ENCODE results near the gene ASAP2.

The ASAP2 gene

DNA sequence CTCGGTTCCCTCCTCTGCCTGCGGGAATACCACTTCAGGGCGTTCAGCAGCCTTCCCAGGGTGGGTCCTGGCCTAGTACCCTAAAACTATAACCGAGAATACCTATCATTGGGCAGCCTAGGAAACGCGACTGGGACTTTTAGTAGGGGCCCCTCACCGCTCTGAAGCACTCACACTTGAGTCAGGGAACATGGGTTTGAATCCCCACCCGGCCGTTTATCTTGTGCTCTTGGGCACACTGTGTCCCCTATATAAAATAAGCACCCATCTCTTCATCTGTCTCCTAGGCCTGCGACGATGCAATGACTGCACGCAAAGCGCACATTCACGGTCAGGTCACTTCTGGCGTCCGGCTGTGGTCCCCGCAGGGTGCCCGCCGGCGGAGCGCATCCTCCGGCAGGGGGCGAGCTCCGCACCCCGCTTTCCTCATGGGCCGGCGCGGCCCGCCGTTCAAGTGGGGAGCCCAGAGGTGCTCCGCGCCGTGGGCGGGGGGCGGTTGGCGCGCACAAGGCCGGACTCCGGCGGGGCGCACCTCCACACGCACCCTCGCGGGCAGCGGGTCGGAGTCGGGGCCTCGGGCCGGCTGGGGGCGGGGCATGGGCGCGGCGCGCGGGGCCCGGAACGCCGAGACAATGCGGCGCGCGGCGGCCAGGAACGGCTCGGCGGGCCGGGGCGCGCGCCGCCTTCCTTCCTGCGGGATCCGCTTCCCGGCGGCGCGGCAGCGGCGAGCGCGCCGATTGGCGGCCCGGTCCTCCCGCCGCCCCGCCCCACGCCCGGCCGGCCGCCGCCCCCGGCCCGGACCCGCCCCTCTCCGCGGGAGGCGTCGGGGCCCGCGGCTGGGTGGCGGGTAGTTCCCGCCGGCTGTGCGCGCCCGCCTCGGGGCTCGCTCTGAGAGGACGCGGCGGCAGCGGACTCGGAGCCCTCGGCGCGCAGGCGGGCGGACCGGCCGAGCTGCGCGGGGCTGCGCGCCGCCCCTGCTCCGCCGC is at the start of gene ASAP2:
Gene ASAP2, plus strand, starts transcription at position 850 of the 986 bp plus-strand sequence. CDS start 293 bp downstream, outside the sequence.
- peak; percentile 94 for DNase-seq (ENCODE audit: low spot score)

GRCh38 chr2:9158786-9159779 is 47.5 kb upstream of the ASAP2 start:
- no peak for DNase-seq (ENCODE audit: low spot score)

DNA sequence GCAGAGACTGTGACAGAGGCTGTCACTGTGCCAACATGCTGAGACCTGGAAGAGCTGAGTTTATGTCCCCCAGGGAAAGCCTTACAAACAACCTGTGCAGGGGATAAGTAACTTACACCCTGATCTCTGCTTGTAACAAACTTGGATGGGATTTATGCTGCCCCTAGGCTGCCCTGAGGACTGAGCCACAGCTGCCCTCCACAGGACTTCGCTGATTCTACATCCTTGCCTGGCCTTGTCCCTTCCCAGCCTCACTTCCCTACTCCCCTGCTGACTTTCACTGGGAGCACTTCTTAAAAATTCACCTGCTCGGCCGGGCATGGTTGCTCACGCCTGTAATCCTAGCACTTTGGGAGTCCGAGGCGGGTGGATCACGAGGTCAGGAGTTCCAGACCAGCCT is 45.9 kb upstream of the ASAP2 start:
- DNase-seq (ENCODE audit: low spot score), result no peak

GRCh38 chr2:9162841-9163240 is 43.8 kb upstream of the ASAP2 start:
- no peak for DNase-seq (ENCODE audit: low spot score)

GRCh38 chr2:9163306-9164111 is 43.1 kb upstream of the ASAP2 start:
- peak; percentile 31 for DNase-seq (ENCODE audit: low spot score)

DNA sequence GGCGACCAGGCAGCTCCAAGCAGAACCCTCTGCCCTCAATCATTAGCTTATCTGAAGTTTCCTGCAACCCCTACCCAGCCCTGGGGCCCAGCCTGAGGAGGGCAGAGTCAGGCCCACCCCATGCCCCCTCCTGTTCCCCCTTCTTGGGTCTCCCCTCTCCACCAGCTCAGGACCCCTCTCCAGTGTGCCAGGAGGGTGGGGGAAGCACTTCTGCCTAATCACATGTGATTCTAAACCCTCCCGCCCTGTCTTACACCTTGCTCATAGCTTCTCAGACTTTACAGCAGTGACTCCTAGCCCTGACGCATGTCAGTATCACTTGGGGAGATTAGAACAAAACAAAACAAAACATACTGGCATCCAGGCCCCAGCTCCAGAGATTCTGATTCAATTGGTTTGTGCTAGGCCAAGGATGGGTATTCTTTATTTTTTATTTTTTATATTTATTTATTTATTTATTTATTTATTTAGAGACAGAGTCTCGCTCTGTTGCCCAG is 42.5 kb upstream of the ASAP2 start:
- no peak for DNase-seq (ENCODE audit: low spot score)

GRCh38 chr2:9165625-9166024 is 41.0 kb upstream of the ASAP2 start:
- no peak for DNase-seq (ENCODE audit: low spot score)

DNA sequence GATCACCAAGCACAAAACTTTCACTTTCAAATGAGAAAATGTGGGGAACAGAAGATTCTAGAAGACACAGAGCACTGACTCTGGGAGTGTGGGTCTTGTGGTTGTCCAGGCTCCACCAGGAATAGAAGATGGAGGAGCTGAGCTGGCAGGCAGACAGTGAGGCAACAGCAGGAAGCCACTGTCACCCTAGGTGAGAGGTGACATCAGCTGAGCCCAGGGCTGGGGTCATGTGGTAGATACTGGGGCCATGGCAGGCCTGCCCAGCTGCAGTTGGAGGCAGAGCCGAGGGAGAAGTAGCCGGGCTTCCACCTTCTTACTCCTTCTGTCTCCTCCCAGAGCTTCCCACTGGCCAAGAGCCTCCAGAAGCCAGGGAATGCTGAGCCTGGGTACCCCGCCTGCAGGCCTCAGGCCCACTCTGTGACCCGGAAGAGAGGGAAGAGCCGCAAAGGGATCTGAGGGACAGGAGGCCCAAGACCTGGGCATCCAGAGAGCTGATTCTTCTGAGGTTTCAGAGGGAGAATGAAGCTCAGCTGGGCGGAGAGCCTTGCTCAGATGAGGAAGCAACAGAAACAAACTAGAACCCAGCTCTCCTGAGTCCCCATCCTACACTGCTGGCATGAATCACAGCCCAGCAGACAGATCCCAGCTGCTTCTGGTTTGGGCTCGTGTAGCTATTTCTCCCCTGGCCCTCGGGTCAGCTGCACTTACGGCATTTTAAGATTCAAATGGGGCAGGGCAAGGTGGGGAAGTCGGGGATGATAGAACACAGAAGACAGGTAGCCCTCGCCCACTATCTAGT is 39.8 kb upstream of the ASAP2 start:
- no peak for DNase-seq (ENCODE audit: low spot score)

GRCh38 chr2:9167718-9168657 is 38.6 kb upstream of the ASAP2 start:
- DNase-seq (ENCODE audit: low spot score), result no peak

GRCh38 chr2:9168821-9169221 is 37.8 kb upstream of the ASAP2 start:
- DNase-seq (ENCODE audit: low spot score), result no peak

DNA sequence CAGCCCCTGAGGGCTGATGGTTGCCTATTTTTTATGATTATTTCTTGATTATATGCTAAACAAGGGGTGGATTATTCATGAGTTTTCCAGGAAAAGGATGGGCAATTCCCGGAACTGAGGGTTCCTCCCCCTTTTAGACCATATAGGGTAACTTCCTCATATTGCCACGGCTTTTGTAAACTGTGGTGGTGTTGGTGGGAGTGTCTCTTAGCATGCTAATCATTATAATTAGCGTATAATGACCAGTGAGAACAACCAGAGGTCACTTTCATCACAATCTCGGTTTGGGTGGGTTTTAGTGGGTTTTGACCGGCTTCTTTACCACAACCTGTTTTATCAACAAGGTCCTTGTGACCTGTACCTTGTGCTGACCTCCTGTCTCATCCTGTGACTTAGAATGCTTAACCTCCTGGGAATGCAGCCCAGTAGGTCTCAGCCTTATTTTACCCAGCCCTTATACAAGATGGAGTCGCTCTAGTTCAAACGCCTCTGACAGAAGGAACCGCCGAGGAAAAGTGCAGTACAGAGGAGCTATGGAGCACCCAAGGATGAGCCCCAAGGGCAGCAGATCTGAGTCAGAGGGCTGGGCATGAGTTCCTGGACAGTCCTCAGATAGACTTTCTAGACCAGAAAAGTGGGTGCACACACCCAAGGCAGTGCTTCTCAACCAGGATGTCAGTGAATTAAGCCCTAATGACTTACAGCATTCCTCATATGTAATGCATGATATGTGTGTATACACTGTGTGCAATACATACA is 37.1 kb upstream of the ASAP2 start:
- DNase-seq (ENCODE audit: low spot score), result no peak

DNA sequence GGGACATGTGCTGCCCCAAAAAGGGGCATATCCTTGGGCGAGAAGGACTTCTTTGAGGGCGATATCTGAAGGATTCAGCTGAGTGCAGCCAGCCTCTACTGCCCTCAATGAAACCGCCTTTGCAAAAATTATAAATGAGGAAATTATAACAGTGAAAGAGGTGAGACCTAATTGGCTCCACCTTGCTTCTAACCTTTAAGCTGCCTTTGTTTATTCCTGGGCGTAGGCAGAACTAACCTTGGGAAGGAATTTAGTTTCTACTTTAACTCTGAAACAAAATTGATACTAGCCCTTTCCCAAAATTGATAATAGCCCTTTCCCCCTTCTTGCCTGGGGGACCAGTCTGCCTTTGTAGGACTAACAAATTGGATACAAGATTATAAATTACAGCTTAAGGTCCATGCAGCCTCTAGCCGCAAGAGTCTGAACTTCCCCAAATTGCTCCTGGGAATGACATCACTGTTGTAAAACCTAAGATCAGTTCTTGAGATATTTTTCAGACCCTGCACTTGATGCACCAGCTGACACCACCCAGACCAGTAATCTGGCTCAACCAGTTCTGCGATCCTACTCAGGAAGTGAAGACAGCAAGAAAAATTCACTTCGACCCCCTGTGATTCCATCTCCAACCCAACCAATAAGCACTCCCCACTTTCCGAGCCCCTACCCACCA is 36.0 kb upstream of the ASAP2 start:
- no peak for DNase-seq (ENCODE audit: low spot score)

GRCh38 chr2:9174771-9175437 is 31.7 kb upstream of the ASAP2 start:
- DNase-seq (ENCODE audit: low spot score), result peak; percentile 65

DNA sequence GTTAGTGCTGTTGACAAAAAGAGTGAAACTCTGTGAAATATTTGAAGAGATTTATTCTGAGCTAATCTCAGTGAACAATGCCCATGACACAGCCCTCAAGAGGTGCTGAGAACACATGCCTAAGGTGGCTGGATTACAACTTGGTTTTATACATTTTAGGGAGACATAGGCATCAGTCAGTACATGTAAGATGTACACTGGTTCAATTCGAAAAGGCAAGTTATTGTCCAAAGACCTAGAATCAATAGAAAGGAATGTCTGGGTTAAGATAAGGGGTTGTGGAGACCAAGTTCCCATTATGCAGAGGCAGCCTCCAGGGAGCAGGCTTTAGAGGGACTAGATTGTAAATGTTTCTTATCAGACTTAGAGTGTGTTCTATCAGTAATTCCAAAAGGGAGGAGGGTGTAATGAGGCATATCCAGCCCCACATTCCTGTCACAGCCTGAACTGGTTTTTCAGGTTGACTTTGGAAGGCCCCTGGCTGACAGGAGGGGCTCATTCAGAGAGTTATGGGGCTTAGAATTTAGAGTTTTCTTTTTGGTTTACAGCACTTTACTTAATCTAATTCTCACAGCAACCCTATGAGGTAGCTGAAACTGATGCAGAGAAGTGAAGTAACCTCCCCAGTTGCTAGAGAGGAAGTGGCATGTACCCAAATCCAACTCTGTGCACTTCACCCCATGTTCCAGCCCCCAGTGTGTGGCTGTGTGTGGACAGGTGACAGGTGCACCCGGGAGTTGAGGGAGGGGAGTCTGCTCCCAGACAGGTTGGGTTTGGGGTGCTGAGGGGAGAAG is 28.3 kb upstream of the ASAP2 start:
- no peak for DNase-seq (ENCODE audit: low spot score)

DNA sequence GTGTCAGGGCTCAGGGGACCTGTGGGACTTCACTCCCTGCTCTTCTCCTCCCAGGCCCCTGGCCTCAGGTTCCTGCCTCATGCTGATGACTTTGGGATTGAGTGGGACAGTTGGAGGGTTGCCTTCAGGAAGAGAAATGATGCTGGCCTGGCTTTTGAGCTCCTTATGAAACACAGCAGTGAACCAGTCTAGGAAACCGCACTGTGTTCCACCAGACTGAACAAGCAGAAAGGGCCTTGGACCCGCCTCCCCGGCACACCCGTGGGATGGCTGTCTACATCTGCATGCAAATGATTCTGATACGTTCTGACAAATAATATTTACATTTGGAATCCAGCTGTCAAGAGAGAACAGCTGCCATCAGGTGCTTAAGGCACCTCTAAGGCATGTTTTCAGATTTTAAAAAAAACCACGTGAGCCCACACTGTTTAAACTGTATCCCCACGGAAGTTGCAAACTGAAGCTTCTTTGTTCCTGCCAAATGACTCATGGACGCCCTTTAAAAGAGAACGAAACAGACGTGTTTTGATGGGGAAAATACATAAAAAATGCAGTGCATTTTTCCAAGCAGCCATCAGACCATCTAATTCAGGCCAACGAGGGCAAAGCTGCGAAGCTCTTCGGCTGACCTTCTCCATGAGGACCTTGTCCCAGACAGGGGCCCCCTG is 27.6 kb upstream of the ASAP2 start:
- DNase-seq (ENCODE audit: low spot score), result peak; percentile 66

GRCh38 chr2:9179572-9180201 is 26.9 kb upstream of the ASAP2 start:
- DNase-seq (ENCODE audit: low spot score), result peak; percentile 77

Measured in AG08396 (cell line).